Liver (tissue), 9 donors: Measurements from ENCODE around the gene AIP. TPM values are rescaled to one million over a fixed set of nuclear protein-coding genes. Genes with fewer than 3 reads are reported as not detected.

ENCODE experiments used
- DNase-seq: peaks from one replicate; pipeline ENCODE4 v3.0.0-alpha.2; 2017; ENCODE audit warnings: low spot score
- H3K27ac ChIP-seq, 2 donors: one replicate each; pipeline ENCODE4 v1.7.0; 2013; ENCODE audit warnings: inconsistent platforms in 2 of 2, low read length in 2 of 2, control low read depth in 1 of 2, low read depth in 1 of 2, mild to moderate bottlenecking in 1 of 2
- H3K27me3 ChIP-seq, 4 donors: one replicate each; pipeline versions ENCODE4 v1.6.1 to v1.7.0; 2013; ENCODE audit warnings: low read length in 3 of 4, inconsistent platforms in 1 of 4, mild to moderate bottlenecking in 1 of 4, moderate library complexity in 1 of 4; ENCODE audit not compliant: control insufficient read depth in 4 of 4, insufficient read depth in 4 of 4
- H3K36me3 ChIP-seq, 4 donors: one replicate each; pipeline versions ENCODE4 v1.6.1 to v1.7.0; 2013; ENCODE audit warnings: low read length in 3 of 4, mild to moderate bottlenecking in 3 of 4, low read depth in 1 of 4, moderate library complexity in 1 of 4; ENCODE audit not compliant: control insufficient read depth in 4 of 4, insufficient read depth in 3 of 4
- H3K4me1 ChIP-seq, 4 donors: one replicate each; pipeline versions ENCODE4 v1.6.1 to v1.7.0; 2013; ENCODE audit warnings: low read length in 3 of 4, mild to moderate bottlenecking in 3 of 4, moderate library complexity in 1 of 4; ENCODE audit not compliant: control insufficient read depth in 4 of 4, insufficient read depth in 4 of 4
- H3K4me3 ChIP-seq, 3 donors: one replicate each; pipeline versions ENCODE4 v1.6.1 to v1.7.0; 2013; ENCODE audit warnings: low read length in 3 of 3, control low read depth in 1 of 3, low read depth in 1 of 3, mild to moderate bottlenecking in 1 of 3
- H3K9ac ChIP-seq, 2 donors: one replicate each; pipeline ENCODE4 v1.7.0; 2013; ENCODE audit warnings: low read length in 2 of 2, mild to moderate bottlenecking in 2 of 2, moderate library complexity in 2 of 2, control low read depth in 1 of 2, low read depth in 1 of 2
- H3K9me3 ChIP-seq, 4 donors: one replicate each; pipeline versions ENCODE4 v1.6.1 to v1.7.0; 2013; ENCODE audit warnings: low read length in 3 of 4; ENCODE audit not compliant: control insufficient read depth in 4 of 4
- ATF3 ChIP-seq: IDR thresholded peaks from 2 replicates; pipeline ENCODE4 v1.6.1; 2016; ENCODE audit warnings: antibody characterized with exemption
- CTCF ChIP-seq: fragments of 150-350 bp; IDR thresholded peaks from 2 replicates; pipeline ENCODE4 v1.5.1; 2017; ENCODE audit warnings: improper control_type of control experiment, low read depth, low read length; ENCODE audit not compliant: missing input control
- EGR1 ChIP-seq, 2 donors: IDR thresholded peaks; 2 replicates each; pipeline ENCODE4 v1.6.1; 2016 to 2018; ENCODE audit warnings: antibody characterized with exemption in 2 of 2, low read depth in 2 of 2
- GABPA ChIP-seq, 2 donors: IDR thresholded peaks in 1 of 2; conservative IDR thresholded peaks in 1 of 2; 2 replicates each; pipeline ENCODE4 v1.6.1; 2016; ENCODE audit warnings: antibody characterized with exemption in 2 of 2, mild to moderate bottlenecking in 1 of 2, moderate library complexity in 1 of 2
- HNF4G ChIP-seq: IDR thresholded peaks from 2 replicates; pipeline ENCODE4 v1.6.1; 2016; ENCODE audit warnings: antibody characterized with exemption
- JUND ChIP-seq, 2 donors: IDR thresholded peaks; 2 replicates each; pipeline ENCODE4 v1.6.1; 2016; ENCODE audit warnings: antibody characterized with exemption in 2 of 2
- REST ChIP-seq: IDR thresholded peaks from 2 replicates; pipeline ENCODE4 v1.6.1; 2016; ENCODE audit warnings: antibody characterized with exemption, mild to moderate bottlenecking
- RXRA ChIP-seq, 2 donors: IDR thresholded peaks; 2 replicates each; pipeline ENCODE4 v1.6.1; 2017 to 2018; ENCODE audit warnings: antibody characterized with exemption in 2 of 2, mild to moderate bottlenecking in 1 of 2
- SP1 ChIP-seq: IDR thresholded peaks from 2 replicates; pipeline ENCODE4 v1.6.1; 2018; ENCODE audit warnings: antibody characterized with exemption, mild to moderate bottlenecking
- YY1 ChIP-seq: IDR thresholded peaks from 2 replicates; pipeline ENCODE4 v1.6.1; 2016; ENCODE audit warnings: antibody characterized with exemption, mild to moderate bottlenecking
- ZBTB33 ChIP-seq: IDR thresholded peaks from 2 replicates; pipeline ENCODE4 v1.6.1; 2016; ENCODE audit warnings: antibody characterized with exemption
- WGBS: extraction: QIAGEN DNeasy Blood & Tissue Kit; methylation state at CpG from one replicate; pipeline ENCODE4 v1.1.7; 2013; 5-methylcytosine and 5-hydroxymethylcytosine counted together
- polyA plus RNA-seq, 2 donors: library from polyadenylated mRNA; stranded (reverse) in 1 of 2; unstranded in 1 of 2; fragments of 200-250 nt in 1 of 2; fragments of >200 nt in 1 of 2; fragmentation: Nextera tagmentation in 1 of 2; extraction: Ambion mirVana in 1 of 2; gene quantifications; one replicate each; pipeline versions ENCODE4 v1.2.1 to v1.2.3, GENCODE V29; 2013 to 2015
- total RNA-seq, 2 donors: library from RNA; depleted of rRNA; stranded (reverse); fragments of >200 nt; gene quantifications; one replicate each; pipeline ENCODE4 v1.2.3, GENCODE V29; 2014
- donor health status: healthy.
- donor health status: healthy.
- donor health status: healthy.
- donor health status: healthy.
- donor health status: healthy.

The AIP gene
- total and polyA plus RNA-seq, 4 donors, result 17.6 to 28.2 (median 23.1) TPM

- H3K36me3 ChIP-seq, result peaks cover 0 to 2% (median 1%) of the 10 kb centered on the region in 4 donors
- H3K9me3 ChIP-seq, result no peaks in the 10 kb centered on the region
- no peak overlapping the region for H3K4me3 ChIP-seq
- 95% methylated on average over 9 of the region's 9 CpGs for WGBS
- peaks cover 4 to 22% (median 10%) of the 10 kb centered on the region in 4 donors for H3K4me1 ChIP-seq
- no peak overlapping the region for H3K27ac ChIP-seq
- H3K9ac ChIP-seq, result no peak overlapping the region
- TF ChIP-seq CTCF, result no peak
- no peak for TF ChIP-seq YY1
- TF ChIP-seq HNF4G, result no peak
- no peak for TF ChIP-seq RXRA (IDR thresholded peaks at IDR 0.05)
- no peak for TF ChIP-seq JUND (IDR thresholded peaks at IDR 0.05)
- no peak for TF ChIP-seq REST
- TF ChIP-seq EGR1 (IDR thresholded peaks at IDR 0.05; ENCODE audit: low read depth in 2 of 2), result no peak
- no peak for DNase-seq
- H3K27me3 ChIP-seq, result no peaks in the 10 kb centered on the region
Measured at GRCh38 chr11:67500831-67501715, 18.2 kb downstream of the AIP start.

GRCh38 chr11:67501854-67502253 is 19.0 kb downstream of the AIP start:
- Histone ChIP-seq H3K36me3 (peaks cover 0 to 2% (median 1%) of the 10 kb centered on the region in 4 donors), H3K27ac (no peak overlapping the region), H3K9ac (no peak overlapping the region), H3K4me1 (peaks cover 8 to 29% (median 14%) of the 10 kb centered on the region in 4 donors), H3K9me3 (no peaks in the 10 kb centered on the region), H3K27me3 (no peaks in the 10 kb centered on the region), H3K4me3 (no peak overlapping the region)
- DNase-seq, result no peak
- TF ChIP-seq CTCF (no peak), RXRA (IDR thresholded peaks at IDR 0.05) (no peak), YY1 (no peak), HNF4G (no peak), ZBTB33 (no peak), REST (no peak), SP1 (no peak), ATF3 (no peak), GABPA (IDR thresholded peaks at IDR 0.05 in 1 of 2, conservative IDR thresholded peaks at IDR 0.05 in 1 of 2) (no peak)
- WGBS, result 98% methylated on average over 18 of the region's 18 CpGs
